SH-SY5Y (cell line): Measurements from ENCODE around the gene TOB1.

Experiments used
- GATA2 ChIP-seq: IDR thresholded peaks from 2 replicates; pipeline ENCODE4 v1.6.1; 2011; ENCODE audit warnings: mild to moderate bottlenecking, low read depth, low read length
- GATA3 ChIP-seq: IDR thresholded peaks from 2 replicates; pipeline ENCODE4 v1.6.1; 2011; ENCODE audit warnings: low read depth, mild to moderate bottlenecking, low read length, moderate library complexity

- TF ChIP-seq GATA3 (no peak), GATA2 (no peak)
Observed at GRCh38 chr17:50909765-50910605, 43.8 kb upstream of the TOB1 start.
